Type B pancreatic cell (in vitro differentiated cells): ENCODE measurements around the gene DRC3. TPM values are rescaled to one million over a fixed set of nuclear protein-coding genes. Genes with fewer than 3 reads are reported as not detected.

Experiments used
- DNase-seq: peaks from one replicate; pipeline ENCODE4 v3.0.0; 2021; ENCODE audit warnings: mixed read lengths; ENCODE audit not compliant: unreplicated experiment; ENCODE audit errors: extremely low spot score
- H3K27ac Mint-ChIP-seq: 2 replicates; pipeline ENCODE4 v1.8.0; 2021; ENCODE audit warnings: mild to moderate bottlenecking, mixed read lengths
- H3K27me3 Mint-ChIP-seq: 2 replicates; pipeline ENCODE4 v1.8.0; 2021; ENCODE audit warnings: mixed read lengths
- H3K36me3 Mint-ChIP-seq: 2 replicates; pipeline ENCODE4 v1.8.0; 2021; ENCODE audit warnings: mixed read lengths
- H3K4me1 Mint-ChIP-seq: one replicate; pipeline ENCODE4 v1.8.0; 2021; ENCODE audit warnings: mixed read lengths; ENCODE audit not compliant: unreplicated experiment
- H3K4me3 Mint-ChIP-seq: 2 replicates; pipeline ENCODE4 v1.8.0; 2021; ENCODE audit warnings: mild to moderate bottlenecking, mixed read lengths
- H3K9me3 Mint-ChIP-seq: 2 replicates; pipeline ENCODE4 v1.8.0; 2021; ENCODE audit warnings: mixed read lengths
- total RNA-seq: library from RNA; stranded (reverse); gene quantifications from 2 replicates; pipeline ENCODE4 v1.2.1, GENCODE V29; 2021; ENCODE audit warnings: low replicate concordance
- TF ChIP-seq, protein P1 (sequence below): fragments of 200-600 bp; sonication (generic); conservative IDR thresholded peaks from 2 replicates; pipeline ENCODE4 v1.5.0; 2021; ENCODE audit warnings: antibody characterized with exemption, mild to moderate bottlenecking

Gene DRC3
- total RNA-seq, 1 donor from 2014 or later, result 8.9 TPM

DNA sequence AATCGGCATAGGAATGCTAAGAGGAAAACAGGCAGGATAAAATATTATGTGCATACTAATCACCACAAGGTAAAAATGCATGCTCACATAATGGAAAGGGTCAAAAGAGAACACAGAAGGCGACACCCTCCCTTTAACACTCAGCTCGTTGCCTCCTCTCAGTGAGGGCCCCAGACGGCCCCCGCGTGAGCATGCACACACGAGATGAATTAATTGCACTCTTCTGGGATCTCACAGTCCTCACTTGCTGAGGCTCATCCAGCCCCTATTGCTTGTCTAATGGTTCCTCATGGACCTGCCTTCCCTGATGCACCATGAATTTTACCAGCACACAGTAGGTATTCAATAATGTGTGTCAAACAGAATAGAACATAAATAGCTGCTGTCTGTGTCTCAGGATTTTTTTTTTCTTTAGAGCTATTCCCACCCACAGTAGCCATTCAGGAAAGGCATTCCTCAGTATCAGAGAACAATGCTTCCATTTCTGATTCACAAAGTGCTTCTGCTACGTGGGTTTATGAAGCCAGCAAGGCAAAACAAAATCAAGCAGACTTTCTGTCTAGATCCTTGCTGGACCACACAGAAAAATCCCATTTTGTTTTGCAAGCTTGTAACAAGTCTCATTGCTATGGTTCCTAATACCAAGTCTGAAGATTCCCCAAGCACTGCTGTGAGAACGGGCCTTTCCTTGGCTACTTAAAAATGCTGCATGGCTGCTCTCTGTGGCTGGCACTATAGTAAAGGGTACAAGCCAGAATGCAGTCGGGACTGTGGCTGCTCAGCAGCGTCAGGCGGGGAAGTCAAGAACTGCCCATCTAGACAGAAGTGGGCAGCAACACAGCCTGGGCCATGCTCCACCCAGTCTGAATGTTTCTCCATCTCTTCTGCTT lies 44.0 kb upstream of the DRC3 start:
- Mint-ChIP-seq H3K27me3 (no peaks in the 10 kb centered on the region), H3K4me1 (peaks cover 49% of the 10 kb centered on the region), H3K4me3 (no peak overlapping the region), H3K27ac (peak overlapping the region; percentile 64), H3K36me3 (no peaks in the 10 kb centered on the region), H3K9me3 (no peaks in the 10 kb centered on the region)
- DNase-seq, result no peak
- TF ChIP-seq, protein P1, sequence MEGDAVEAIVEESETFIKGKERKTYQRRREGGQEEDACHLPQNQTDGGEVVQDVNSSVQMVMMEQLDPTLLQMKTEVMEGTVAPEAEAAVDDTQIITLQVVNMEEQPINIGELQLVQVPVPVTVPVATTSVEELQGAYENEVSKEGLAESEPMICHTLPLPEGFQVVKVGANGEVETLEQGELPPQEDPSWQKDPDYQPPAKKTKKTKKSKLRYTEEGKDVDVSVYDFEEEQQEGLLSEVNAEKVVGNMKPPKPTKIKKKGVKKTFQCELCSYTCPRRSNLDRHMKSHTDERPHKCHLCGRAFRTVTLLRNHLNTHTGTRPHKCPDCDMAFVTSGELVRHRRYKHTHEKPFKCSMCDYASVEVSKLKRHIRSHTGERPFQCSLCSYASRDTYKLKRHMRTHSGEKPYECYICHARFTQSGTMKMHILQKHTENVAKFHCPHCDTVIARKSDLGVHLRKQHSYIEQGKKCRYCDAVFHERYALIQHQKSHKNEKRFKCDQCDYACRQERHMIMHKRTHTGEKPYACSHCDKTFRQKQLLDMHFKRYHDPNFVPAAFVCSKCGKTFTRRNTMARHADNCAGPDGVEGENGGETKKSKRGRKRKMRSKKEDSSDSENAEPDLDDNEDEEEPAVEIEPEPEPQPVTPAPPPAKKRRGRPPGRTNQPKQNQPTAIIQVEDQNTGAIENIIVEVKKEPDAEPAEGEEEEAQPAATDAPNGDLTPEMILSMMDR, result no peak

DNA sequence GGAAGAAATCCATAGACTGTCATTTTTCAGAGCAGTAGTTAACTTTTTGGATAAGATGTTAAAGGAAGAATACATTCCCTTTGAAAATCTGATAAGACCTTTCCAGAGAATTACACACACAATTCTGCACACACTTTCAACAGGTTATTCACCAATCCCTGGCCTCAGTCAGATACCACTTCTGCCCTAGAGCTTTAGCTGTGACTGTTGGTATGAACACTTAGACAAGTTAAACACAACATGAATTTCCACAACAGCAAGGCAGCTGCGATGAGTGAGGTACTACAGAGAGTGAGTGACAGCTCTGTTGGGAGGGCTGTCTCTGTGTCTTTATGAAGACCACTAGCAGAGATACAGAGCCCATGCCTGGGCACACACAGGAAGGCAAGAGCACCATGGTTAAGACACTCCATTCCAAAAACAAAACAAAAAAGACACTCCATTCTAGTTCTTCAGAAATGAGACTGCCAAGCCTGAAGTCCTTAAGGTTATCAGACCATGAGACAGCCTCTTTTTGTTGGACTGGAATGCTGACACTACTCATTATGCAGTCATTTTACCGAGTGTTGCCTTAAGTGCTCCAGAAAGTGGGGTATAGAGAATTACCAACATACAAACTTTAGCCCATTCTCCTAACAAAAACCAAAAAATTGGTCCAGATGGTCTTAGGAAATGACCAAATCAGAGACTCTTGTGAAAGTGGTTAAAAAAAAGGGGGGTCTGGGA lies 42.8 kb upstream of the DRC3 start:
- TF ChIP-seq, protein P1, result no peak
- H3K27ac Mint-ChIP-seq, result peak overlapping the region; percentile 48
- H3K4me1 Mint-ChIP-seq, result peaks cover 57% of the 10 kb centered on the region

DNA sequence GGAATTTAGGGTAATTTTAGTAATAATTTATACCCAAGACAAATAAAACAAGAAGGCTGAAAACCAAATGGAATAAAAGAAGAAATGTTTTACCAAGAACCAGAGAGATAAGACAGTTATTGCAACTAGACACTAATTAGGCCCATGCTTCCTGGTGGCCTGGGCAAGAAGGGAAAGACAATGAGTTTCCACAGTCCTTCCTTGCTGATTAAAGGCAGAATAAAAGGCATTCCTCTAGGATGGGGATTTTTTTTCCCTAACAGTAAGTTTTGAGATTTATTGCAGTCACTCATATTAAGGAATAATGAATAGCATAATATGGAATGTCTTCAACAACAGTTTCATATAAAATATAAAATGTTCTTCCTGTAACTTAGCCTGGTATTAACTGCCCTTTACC lies 42.0 kb upstream of the DRC3 start:
- TF ChIP-seq, protein P1, result no peak
- no peak for DNase-seq
- Mint-ChIP-seq H3K36me3 (no peaks in the 10 kb centered on the region), H3K4me3 (no peak overlapping the region), H3K4me1 (peaks cover 66% of the 10 kb centered on the region), H3K27ac (no peak overlapping the region), H3K9me3 (no peaks in the 10 kb centered on the region), H3K27me3 (no peaks in the 10 kb centered on the region)

More for the DNA sequence above, 42.8 kb upstream of the DRC3 start:
- DNase-seq, result no peak
- Mint-ChIP-seq H3K9me3 (no peaks in the 10 kb centered on the region), H3K4me3 (no peak overlapping the region), H3K27me3 (no peaks in the 10 kb centered on the region), H3K36me3 (no peaks in the 10 kb centered on the region)

DNA sequence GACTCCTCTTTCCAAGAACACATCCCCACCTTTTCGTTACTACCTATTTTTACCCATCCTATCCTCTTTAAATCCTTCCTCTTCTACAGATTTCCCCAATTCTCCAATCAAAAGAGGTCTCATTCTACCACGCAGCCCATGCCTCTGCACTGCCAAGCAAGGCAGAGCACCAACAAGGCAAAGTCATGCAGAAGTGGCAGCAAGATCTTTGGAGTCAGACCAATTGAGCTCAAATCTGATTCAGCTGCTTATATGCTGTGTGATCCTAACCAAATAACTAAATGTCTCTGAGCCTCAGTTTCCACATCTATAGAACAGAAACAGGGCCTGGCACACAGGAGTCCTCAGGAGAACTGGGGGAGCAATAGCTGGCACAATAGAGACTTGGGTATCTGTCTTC lies 41.5 kb upstream of the DRC3 start:
- TF ChIP-seq, protein P1, result no peak
- no peak for DNase-seq
- H3K36me3 Mint-ChIP-seq, result no peaks in the 10 kb centered on the region
- H3K9me3 Mint-ChIP-seq, result no peaks in the 10 kb centered on the region
- no peaks in the 10 kb centered on the region for H3K27me3 Mint-ChIP-seq
- H3K27ac Mint-ChIP-seq, result no peak overlapping the region
- H3K4me1 Mint-ChIP-seq, result peaks cover 69% of the 10 kb centered on the region
- no peak overlapping the region for H3K4me3 Mint-ChIP-seq

DNA sequence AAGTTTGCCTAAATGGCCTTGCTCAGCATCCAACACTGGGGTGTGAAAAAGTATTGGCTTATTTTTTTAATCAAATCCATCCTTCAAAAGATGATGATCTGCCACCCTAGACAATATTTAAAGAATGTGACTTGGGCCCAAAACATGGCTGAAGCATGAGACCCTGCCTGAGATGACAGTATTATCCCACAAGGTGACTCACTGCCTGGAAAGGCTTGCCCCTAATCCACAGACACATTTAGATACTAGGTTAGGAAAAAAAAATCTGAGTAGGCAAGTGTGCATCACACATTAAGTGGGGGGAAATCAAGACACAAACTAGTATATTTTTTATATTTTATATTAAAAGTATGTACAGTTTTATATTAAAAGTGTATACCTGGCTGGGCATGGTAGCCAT lies 38.9 kb upstream of the DRC3 start:
- H3K4me1 Mint-ChIP-seq, result peaks cover 72% of the 10 kb centered on the region

More for the DNA sequence above, 38.9 kb upstream of the DRC3 start:
- Mint-ChIP-seq H3K4me3 (no peak overlapping the region), H3K9me3 (no peaks in the 10 kb centered on the region), H3K36me3 (no peaks in the 10 kb centered on the region), H3K27me3 (no peaks in the 10 kb centered on the region), H3K27ac (no peak overlapping the region)
- TF ChIP-seq, protein P1, result no peak
- DNase-seq, result no peak
